Tibial nerve (tissue), 4 donors: Measurements from ENCODE around the gene CHL1. TPM values are rescaled to one million over a fixed set of nuclear protein-coding genes. Genes with fewer than 3 reads are reported as not detected.

Experiments used
- DNase-seq, 2 donors: peaks; one replicate each; pipeline ENCODE4 v3.0.0-alpha.2; 2019; ENCODE audit warnings: low spot score in 2 of 2
- H3K27ac ChIP-seq, 4 donors: fragments of 200-600 bp; sonication (generic) in 3 of 4; one replicate each; pipeline ENCODE4 v1.5.1; 2017 to 2019; ENCODE audit warnings: mild to moderate bottlenecking in 1 of 4
- H3K27me3 ChIP-seq, 2 donors: fragments of 200-600 bp; sonication (generic) in 1 of 2; one replicate each; pipeline versions ENCODE4 v1.5.1 to v1.6.0; 2017 to 2019
- H3K36me3 ChIP-seq, 3 donors: fragments of 200-600 bp; sonication (generic); one replicate each; pipeline ENCODE4 v1.5.1; 2018 to 2019
- H3K4me1 ChIP-seq, 4 donors: fragments of 200-600 bp; sonication (generic) in 3 of 4; one replicate each; pipeline ENCODE4 v1.5.1; 2017 to 2019
- H3K4me3 ChIP-seq, 4 donors: fragments of 200-600 bp; sonication (generic) in 3 of 4; one replicate each; pipeline ENCODE4 v1.5.1; 2017 to 2019; ENCODE audit warnings: mild to moderate bottlenecking in 1 of 4, moderate library complexity in 1 of 4
- H3K9me3 ChIP-seq, 4 donors: fragments of 200-600 bp; sonication (generic) in 3 of 4; one replicate each; pipeline ENCODE4 v1.5.1; 2017 to 2019
- CTCF ChIP-seq, 5 experiments: fragments of 200-600 bp in 3 of 5; fragments of 450-650 bp in 2 of 5; sonication (generic) in 3 of 5; IDR thresholded peaks; one replicate each; pipeline ENCODE4 v1.5.1; 2016 to 2019; ENCODE audit warnings: antibody characterized with exemption in 5 of 5, mild to moderate bottlenecking in 3 of 5, moderate library complexity in 2 of 5
- EP300 ChIP-seq, 2 donors: sonication (generic); formaldehyde crosslinking; IDR thresholded peaks; one replicate each; pipeline ENCODE4 v1.6.1; 2017; ENCODE audit warnings: antibody characterized with exemption in 2 of 2, mild to moderate bottlenecking in 1 of 2
- POLR2A ChIP-seq, 2 donors: fragments of 450-650 bp; IDR thresholded peaks; one replicate each; pipeline ENCODE4 v1.6.1; 2017; ENCODE audit warnings: antibody characterized with exemption in 2 of 2, mild to moderate bottlenecking in 2 of 2, moderate library complexity in 2 of 2
- WGBS, 2 donors: methylation state at CpG; one replicate each; pipeline ENCODE4 v1.1.5; 2018; 5-methylcytosine and 5-hydroxymethylcytosine counted together
- total RNA-seq, 4 donors: library from RNA; depleted of rRNA; stranded (reverse); fragments of >200 nt; gene quantifications; one replicate each; pipeline ENCODE4 v1.1.0, GENCODE V29; 2016

CHL1 gene
- total RNA-seq, 4 donors from 2014 or later = 156 to 290 (median 235) TPM

DNA sequence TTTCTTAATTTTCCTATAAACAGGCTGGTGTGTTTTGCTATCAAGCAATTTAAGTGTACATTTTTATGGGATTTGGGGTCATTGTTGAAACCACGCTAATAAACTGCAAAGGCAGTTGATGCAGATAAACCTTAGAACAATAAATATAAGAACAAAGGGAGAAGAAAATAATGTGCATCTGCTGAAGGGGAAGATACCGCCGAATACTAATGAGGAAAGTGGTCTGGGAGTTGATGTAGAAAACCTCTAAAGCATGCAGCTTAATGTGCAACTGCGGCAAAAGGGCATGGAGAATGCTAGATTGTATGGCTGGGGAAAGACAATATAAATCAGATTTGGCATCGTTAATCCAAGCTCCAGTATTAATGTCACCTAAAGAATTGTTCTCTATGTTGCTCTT, 29.8 kb upstream of the CHL1 start:
- TF ChIP-seq CTCF (IDR thresholded peaks at IDR 0.05) (no peak), POLR2A (IDR thresholded peaks at IDR 0.05) (no peak), EP300 (IDR thresholded peaks at IDR 0.05) (no peak)
- no peaks in the 10 kb centered on the region for H3K9me3 ChIP-seq
- H3K27ac ChIP-seq = peak overlapping the region in 2 of 4 donors; percentile 45
- DNase-seq = no peak
- H3K36me3 ChIP-seq = no peaks in the 10 kb centered on the region
- peaks cover 0 to 7% (median 3%) of the 10 kb centered on the region in 4 donors for H3K4me1 ChIP-seq
- no peak overlapping the region for H3K4me3 ChIP-seq
- 54 to 64% methylated on average over 5 of the region's 5 CpGs for WGBS, 2 donors
- no peaks in the 10 kb centered on the region for H3K27me3 ChIP-seq

DNA sequence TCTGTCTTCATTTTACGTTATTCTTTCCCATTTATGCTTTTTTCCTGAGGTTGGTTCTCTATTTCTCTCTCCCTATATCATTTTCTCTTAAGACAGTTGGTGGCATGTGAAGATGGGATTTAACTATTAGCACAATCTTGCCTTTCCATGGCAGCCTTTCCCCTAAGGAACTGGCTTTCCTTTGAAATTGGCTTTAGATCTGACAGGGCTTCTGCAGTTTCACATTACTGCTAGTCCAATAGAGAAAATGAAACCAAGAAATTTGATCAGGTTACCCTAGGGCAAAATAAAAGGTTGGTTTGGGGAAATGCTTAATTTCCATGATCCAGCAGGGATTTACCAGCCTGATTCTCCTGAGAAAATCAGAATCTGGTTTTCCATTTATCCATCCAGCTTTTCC, 22.7 kb upstream of the CHL1 start:
- WGBS, 2 donors = 21 to 33% methylated on average over 1 of the region's 1 CpG
- no peaks in the 10 kb centered on the region for H3K9me3 ChIP-seq

GRCh38 chr3:184976-185375, 11.6 kb upstream of the CHL1 start:
- H3K27ac ChIP-seq = no peak overlapping the region
- no peak for DNase-seq
- no peak overlapping the region for H3K4me3 ChIP-seq
- WGBS, 2 donors = 62 to 70% methylated on average over 3 of the region's 3 CpGs
- TF ChIP-seq CTCF (IDR thresholded peaks at IDR 0.05) (no peak), POLR2A (IDR thresholded peaks at IDR 0.05) (no peak), EP300 (IDR thresholded peaks at IDR 0.05) (no peak)
- H3K9me3 ChIP-seq = no peaks in the 10 kb centered on the region
- H3K4me1 ChIP-seq = no peaks in the 10 kb centered on the region
- no peaks in the 10 kb centered on the region for H3K27me3 ChIP-seq
- H3K36me3 ChIP-seq = no peaks in the 10 kb centered on the region

More for the DNA sequence above, 22.7 kb upstream of the CHL1 start:
- Histone ChIP-seq H3K4me1 (peaks cover 0 to 11% (median 0%) of the 10 kb centered on the region in 4 donors), H3K36me3 (no peaks in the 10 kb centered on the region), H3K4me3 (peak overlapping the region in 1 of 4 donors; percentile 14), H3K27me3 (no peaks in the 10 kb centered on the region), H3K27ac (peak overlapping the region in 2 of 4 donors; percentile 12 to 26)
- DNase-seq = no peak
- TF ChIP-seq CTCF (IDR thresholded peaks at IDR 0.05) (no peak), POLR2A (IDR thresholded peaks at IDR 0.05) (no peak), EP300 (IDR thresholded peaks at IDR 0.05) (no peak)

GRCh38 chr3:192215-192929, 4.2 kb upstream of the CHL1 start:
- peaks cover 0 to 12% of the 10 kb centered on the region in 2 donors for H3K27me3 ChIP-seq

More at GRCh38 chr3:192215-192929, 4.2 kb upstream of the CHL1 start:
- TF ChIP-seq EP300 (IDR thresholded peaks at IDR 0.05) = no peak
- TF ChIP-seq POLR2A (IDR thresholded peaks at IDR 0.05) = no peak
- no peak for TF ChIP-seq CTCF (IDR thresholded peaks at IDR 0.05)
- Histone ChIP-seq H3K4me3 (no peak overlapping the region), H3K4me1 (peaks cover 0 to 18% (median 11%) of the 10 kb centered on the region in 4 donors), H3K27ac (peak overlapping the region in 1 of 4 donors; percentile 91), H3K36me3 (no peaks in the 10 kb centered on the region), H3K9me3 (no peaks in the 10 kb centered on the region)
- DNase-seq = no peak
- WGBS, 2 donors = 90 to 91% methylated on average over 25 of the region's 25 CpGs
